Ramos (cell line): ENCODE measurements around the gene DCANP1.

Experiments used
- in situ Hi-C: fragments of 300-500 bp; cut with MboI; formaldehyde crosslinking; loops from one replicate; pipeline ENCODE4 v1.14.3; 2022; ENCODE audit warnings: low sequenced_read_pairs; ENCODE audit not compliant: unreplicated experiment

DCANP1 gene

GRCh38 chr5:135443161-135443960 is 3.8 kb downstream of the DCANP1 start:
- in situ Hi-C loops, result no loop called here

- in situ Hi-C loops, result no loop called here
Measured at GRCh38 chr5:135442431-135443160, 4.6 kb downstream of the DCANP1 start.

DNA sequence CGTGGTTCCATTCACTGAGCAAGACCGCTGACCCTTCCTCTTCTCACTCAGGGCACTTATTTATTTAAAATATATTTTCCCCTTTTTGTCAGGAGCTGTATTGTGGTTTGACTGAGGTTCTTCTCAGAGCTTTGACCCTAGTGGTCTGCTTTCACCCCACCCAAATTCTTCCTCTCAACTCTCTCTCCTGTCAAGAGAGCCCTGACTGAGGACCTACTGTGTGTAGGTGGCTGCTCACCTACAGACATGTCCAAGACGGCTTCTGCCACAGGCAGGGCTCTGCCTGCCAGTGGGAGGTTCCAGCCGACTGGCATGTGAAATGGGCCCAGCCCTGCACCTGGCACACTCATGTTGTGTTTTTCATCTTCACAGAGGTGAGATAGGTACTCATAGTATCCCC is 5.2 kb downstream of the DCANP1 start:
- in situ Hi-C loops, result no loop called here

DNA sequence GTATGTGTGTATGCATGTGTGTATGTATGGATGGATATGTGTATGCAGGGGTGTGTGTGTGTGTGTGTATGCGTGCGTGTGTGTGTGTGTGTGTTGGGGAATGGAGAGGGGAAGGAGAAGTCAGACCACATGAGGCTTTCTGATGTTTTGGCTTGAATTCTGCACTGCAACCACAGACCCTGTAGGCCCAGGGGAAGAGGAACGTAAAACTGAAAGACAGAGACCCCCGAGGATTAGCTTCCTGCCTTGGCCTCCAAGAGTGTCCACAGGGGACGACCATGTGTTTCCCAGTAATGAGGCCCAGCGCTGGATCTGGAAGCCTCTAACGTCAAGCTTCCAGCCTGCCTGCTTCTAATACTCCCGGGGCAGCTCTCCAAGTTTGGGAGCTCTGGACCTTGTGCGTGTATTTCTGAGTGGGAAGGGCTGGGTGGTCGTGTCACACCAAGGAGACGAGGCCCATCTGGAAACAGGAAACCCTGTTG is 5.8 kb downstream of the DCANP1 start:
- in situ Hi-C loops, result no loop called here

DNA sequence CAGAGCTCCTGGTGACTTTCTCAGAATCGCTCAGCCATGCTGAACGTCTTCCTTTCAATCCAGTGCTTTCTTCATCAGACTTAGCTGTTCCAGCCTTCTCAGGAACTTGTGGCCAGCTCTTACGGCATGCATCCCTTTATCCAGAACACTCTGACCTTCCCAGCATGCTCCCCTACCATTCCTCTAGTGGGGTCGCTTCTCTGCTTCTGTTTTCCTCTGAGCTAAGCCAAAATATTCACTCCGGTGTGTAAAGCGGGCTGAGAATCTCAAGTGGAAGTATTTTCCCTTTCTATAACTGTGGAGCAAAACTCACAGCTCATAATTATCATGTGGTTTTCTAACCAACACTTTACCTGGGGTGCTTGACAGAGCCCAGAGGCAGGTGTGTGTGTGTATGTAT is 6.2 kb downstream of the DCANP1 start:
- in situ Hi-C loops, result no loop called here

DNA sequence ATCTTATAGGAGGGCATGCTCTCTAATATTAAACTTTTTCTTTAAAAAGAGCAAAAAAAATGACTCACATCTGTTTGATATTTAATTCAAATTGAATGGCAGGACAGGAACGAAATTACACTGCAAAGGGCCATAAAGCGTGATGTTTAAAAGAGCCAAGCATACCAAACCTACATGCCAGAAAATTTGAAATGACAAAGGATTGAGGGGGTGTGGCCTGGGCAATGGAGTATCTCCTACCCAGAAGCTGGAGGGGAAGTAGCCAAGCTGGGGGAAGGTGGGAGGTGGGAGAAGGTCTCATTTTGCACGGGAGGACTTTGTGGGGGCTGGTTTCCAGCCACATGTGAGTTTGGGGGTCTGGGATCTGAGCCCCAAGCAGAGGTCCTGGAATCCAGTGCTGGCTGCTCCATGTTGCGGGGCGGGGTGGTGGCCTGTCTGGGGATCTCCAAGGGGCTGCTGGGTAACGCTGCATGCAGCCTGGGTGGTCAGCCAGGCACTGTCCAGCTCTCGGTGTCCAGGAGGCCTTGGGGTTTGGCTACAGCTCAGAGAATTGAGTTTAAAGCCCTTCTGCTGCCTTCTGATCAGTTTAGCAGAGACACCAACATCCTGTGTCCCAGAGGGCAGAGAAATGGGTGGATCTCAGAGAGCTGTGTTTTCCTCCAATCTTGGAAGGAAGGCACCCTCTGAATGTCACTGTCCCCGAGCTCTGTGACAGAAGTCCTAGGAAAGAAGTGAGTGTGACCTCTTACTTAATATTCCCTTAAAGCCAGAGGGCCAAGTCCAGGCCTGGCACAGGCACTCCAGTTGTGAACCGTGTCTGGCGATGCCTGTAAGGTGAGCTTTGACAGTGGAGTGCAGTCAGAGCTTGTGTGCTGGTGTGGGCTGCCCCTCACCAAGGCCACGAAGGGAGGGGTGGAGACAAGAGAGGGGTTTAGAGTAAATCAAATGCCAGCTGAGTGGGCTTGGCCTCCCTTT is 7.6 kb downstream of the DCANP1 start:
- in situ Hi-C loops, result no loop called here

DNA sequence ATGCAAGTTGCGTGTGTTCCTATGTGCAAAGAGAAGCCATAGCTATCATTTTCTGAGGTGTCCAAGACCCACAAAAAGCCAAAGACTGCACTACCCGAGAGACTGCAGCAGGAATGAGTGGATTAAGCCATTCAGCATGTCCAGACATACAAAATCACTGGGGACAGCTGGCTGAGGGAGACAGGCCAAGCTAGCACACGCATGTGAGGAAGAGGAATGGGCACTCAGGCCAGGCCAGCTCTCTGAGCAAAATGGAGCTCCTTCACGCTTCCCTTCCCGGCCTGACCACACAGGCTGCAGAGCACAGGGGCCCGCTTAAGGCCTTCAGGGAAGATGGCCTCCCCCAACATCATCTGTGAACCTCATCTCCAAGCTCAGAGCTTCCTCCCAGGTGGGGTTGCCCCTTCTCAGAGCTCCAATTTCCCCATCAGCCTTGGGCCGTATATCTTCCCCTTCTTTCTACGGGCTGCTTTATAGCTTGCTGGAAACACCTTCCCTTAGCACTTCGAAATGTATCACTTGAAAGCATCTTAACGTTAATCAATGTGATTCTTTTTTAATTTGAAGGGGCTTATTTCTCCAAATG is 8.4 kb downstream of the DCANP1 start:
- in situ Hi-C loops, result no loop called here

GRCh38 chr5:135437796-135438560 is 9.2 kb downstream of the DCANP1 start:
- in situ Hi-C loops, result no loop called here

DNA sequence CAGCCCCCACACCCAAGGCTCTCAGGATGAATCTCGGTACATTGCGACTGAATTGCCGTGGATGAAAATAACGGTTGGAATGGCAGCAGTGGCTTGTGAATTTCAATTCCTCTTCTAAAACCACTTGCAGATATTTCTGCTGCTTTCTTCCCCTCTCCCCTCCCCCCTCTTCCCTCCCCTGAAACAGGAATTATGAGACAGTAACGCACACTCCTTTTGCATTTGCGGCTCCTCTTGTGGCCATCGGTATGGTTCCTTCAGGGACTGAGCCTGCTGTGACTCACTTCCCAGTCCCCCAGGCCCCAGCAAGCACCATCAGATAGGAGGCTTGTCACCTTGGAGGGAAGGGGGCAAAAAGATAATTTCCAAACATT is 9.7 kb downstream of the DCANP1 start:
- in situ Hi-C loops, result no loop called here

DNA sequence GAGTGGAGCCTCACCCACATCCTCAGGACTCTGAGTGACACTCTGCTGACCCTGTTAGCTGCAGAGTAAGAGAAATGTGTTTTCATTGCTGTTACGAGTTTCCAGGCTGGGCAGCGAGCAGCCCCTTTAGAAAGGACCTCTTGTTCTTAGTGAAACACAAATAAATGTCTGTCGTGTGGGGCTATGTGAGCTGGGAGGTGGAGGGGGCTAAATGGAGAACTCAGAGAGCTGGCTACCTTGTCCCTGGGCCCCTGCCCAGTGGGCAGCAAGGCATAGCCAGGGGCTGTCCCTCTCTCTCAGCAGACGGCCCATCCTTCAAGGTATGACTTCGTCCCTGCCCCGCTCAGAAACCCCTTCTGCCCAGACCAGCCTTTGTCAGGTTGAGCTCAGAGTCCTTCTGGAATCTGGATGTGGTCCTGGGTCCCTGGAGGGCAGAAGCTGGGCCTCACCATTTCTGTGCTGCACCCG is 10.2 kb downstream of the DCANP1 start:
- in situ Hi-C loops, result no loop called here

DNA sequence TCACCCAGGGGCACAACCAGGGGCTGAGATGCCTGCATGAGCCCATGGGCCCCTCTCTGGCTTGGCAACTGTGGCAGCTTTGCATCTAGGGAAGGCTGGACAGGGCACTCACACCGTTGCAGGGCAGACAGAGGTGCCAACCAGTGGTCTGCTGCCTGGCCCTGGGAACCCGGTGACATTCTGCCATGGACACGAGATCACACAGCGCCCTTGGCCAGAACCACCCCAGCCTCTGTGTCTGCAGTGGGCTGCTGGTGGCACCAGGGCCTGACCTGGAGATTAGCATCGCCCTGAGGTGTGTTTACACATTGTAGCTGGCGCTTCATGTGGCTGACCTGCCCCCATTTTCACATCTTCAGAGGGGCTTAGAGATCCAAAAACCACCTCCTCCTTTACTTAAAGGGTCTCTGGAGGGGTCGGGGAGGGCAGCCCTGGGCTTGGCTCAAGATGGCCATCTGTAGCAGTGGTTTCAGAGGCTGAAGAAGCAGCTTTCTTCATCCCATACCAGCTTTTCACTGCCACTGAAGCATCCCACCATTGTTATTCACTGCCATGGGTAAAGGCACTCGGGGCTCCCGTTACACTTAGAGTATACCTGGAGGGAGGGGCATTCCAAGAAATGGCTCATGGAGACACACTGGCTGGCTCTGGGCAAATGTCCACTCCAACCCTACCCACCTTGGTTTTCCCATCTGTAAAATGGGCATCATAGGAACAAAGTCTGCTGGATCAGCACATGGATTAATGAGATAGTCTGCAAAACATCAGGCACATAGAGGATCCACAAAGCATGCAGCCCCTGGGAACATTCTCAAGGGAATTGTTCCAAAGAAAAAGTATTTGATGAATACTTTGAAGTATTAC is 11.4 kb downstream of the DCANP1 start:
- in situ Hi-C loops, result no loop called here

DNA sequence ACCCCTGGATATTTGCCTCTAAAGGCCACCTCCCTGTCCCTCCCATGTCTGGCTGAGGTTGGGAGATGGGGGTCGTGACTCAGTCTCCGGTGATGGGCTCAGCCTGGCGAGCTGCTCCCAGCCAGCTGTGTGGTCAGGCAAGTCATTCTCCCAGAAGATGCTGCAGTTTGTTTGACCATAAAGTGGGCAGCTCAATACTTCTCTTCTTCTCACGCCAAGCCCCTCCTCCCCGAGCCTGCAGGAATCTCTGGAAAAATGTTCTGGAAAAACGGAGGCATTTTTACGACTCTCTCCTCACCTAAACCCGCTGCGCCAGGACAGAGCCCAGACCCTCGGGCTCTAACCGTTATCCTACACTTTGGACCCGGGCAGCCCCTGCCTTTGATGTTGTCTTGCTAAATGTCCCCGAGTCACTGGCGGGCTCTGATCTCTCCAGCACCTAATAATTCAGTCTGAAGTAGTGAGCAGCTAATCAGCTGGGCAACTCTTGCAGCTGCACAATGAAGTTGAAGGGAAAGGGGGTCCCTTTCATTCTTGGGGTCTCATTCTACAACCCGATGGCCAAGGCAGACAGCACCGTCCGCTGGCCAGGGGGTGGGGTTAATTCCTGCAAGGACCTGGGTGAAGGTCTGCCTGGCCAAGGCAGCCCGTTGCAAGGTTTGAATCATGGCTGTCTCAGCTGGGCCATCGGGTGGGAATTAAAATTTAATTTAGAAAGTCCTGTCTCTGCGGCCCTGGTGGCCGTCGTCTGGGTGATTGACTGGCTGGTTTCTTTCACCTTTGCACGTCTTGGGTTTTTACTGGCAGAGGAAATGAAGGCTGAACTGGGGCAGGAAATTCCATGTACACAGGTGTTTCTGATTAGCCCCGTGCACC is 12.3 kb downstream of the DCANP1 start:
- in situ Hi-C loops, result no loop called here

DNA sequence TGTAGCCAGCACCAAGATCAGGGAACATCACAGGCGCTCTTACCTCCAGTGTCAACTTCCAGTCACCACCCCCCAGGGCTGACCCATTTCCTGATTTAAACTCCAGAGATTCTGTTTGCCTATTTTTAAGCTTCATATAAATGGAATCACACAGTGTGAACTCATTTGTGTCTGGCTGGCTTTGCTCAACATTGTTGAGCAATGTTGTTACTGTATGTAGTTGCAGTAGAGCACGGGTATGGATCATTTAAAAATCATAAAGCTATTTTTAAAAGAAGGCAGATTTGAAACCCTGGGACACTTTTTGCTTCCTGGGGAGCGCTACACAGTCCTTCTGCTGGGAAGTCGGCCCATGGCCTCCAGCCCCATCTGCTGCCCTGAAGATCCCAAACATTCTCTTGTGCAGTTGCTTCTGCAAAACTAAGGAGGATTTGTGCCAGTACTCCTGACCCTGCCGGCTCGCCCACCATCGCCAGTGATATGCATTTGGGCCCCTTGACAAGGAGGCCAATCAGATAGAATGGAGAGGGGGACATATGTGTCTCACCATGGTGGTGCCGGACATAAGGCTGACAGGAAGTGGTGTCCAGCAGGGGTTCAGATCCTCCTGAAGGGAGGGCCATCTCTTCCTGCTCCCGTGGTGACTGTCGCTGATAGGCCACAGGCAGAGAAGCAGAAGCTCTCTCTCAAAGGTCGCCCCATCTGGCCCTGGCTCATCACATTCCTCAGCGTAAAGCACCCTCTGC is 13.3 kb downstream of the DCANP1 start:
- in situ Hi-C loops, result no loop called here

- in situ Hi-C loops, result no loop called here
Measured at GRCh38 chr5:135432113-135432512, 15.0 kb downstream of the DCANP1 start.

DNA sequence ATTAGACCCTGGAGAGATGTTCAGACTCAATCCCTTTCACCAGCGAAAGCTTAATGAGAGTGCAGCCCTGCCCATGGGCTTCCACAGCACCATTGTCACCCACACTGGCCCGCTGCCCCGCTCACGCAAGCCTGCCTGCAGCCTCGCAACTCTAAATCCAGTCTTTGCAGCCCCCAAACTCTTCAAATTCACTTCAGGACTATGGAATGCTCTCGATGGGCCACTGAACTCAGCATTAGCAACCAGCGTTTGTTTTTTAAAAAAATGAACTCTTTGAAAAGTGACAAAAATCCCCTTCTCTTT is 17.1 kb downstream of the DCANP1 start:
- in situ Hi-C loops, result no loop called here

DNA sequence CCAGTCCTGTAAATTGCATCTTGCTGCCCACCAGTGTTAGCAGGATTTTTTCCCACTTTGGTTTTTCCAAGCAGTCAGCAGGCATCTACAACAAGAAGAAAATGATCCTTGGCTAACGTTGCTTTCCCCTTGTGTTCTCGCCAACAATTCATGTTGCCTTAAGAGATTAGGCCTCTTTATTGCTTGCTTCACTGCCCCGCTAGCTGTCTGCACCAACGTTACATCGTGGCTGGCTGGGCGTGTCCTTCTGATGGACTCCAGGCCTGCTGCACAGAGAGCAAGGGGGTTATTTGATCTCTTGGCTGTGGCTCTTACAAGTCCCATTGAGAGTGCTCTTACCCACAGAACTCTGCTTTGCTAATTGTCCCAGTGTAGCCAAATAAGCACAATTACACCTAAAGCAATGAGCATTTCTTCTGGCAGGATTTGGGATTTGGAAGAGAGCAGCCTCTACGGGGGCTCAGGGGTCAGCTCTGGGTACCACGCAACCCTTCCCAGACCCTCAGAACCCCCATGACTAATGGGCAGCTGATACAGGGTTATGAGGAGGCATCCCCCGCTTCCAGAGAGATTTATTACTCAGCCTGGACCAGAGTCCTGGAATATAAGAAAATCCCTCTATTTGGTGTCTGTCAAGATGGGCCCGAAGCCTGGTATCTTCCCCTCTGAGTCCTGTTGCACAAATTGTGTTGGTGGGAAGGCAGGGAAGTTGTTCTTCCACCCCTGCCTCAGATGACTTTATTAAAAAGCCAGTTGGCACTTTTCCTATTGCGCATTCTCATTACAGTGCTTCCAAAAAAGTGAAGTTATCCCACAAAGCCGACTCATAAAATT is 17.6 kb downstream of the DCANP1 start:
- in situ Hi-C loops, result no loop called here
